Ovary (tissue), 9 donors: ENCODE data around the gene TRMT6. TPM values are rescaled to one million over a fixed set of nuclear protein-coding genes. Genes with fewer than 3 reads are reported as not detected.

Experiments
- DNase-seq, 5 donors: peaks; one replicate each; pipeline ENCODE4 v3.0.0-alpha.2; 2019 to 2020
- H3K27ac ChIP-seq, 2 donors: fragments of 200-600 bp; one replicate each; pipeline versions ENCODE4 v1.5.1 to v1.8.0; 2019 to 2022
- H3K27me3 ChIP-seq: fragments of 200-600 bp; one replicate; pipeline ENCODE4 v1.8.0; 2022
- H3K36me3 ChIP-seq: fragments of 200-600 bp; sonication (generic); one replicate; pipeline ENCODE4 v1.5.1; 2019
- H3K4me1 ChIP-seq: one replicate; pipeline ENCODE4 v1.8.1; 2013; ENCODE audit warnings: mild to moderate bottlenecking, moderate library complexity; ENCODE audit not compliant: insufficient read depth
- H3K4me3 ChIP-seq: fragments of 200-600 bp; sonication (generic); one replicate; pipeline ENCODE4 v1.5.1; 2017
- H3K9me3 ChIP-seq, 2 donors: fragments of 200-600 bp in 1 of 2; sonication (generic) in 1 of 2; one replicate each; pipeline versions ENCODE4 v1.5.1 to v1.8.1; 2013 to 2019; ENCODE audit warnings: mild to moderate bottlenecking in 1 of 2, moderate library complexity in 1 of 2
- EP300 ChIP-seq: sonication (generic); formaldehyde crosslinking; IDR thresholded peaks from one replicate; pipeline ENCODE4 v1.6.1; 2017; ENCODE audit warnings: antibody characterized with exemption
- POLR2A ChIP-seq: fragments of 450-650 bp; IDR thresholded peaks from one replicate; pipeline ENCODE4 v1.6.1; 2017; ENCODE audit warnings: antibody characterized with exemption, mild to moderate bottlenecking, moderate library complexity
- WGBS, 3 donors: extraction: QIAGEN DNeasy Blood & Tissue Kit in 1 of 3; methylation state at CpG; one replicate each; pipeline versions ENCODE4 v1.1.5 to v1.1.7; 2013 to 2017; 5-methylcytosine and 5-hydroxymethylcytosine counted together
- intact Hi-C, 4 donors: fragments of 100-400 bp; cut with DNase I; formaldehyde crosslinking; loops; one replicate each; pipeline versions ENCODE4 v1.11.0 to v1.15.1; 2022 to 2023
- polyA plus RNA-seq, 2 donors: library from polyadenylated mRNA; stranded (reverse); fragments of 200-250 nt in 1 of 2; fragments of 350-450 nt in 1 of 2; fragmentation: Illumina TruSeq in 1 of 2; extraction: RNeasy Lipid Tissue Mini Kit (QIAGEN cat#74804) in 1 of 2; gene quantifications; one replicate each; pipeline ENCODE4 v1.2.3, GENCODE V29; 2013 to 2014
- total RNA-seq, 7 donors: library from RNA; depleted of rRNA in 2 of 7; stranded (reverse); fragments of >200 nt in 2 of 7; fragmentation: NEBNext Ultra II Directional in 3 of 7; extraction: Animal tissue kit (Norgen Biotek cat#: 25700) in 3 of 7; gene quantifications; one replicate each; pipeline versions ENCODE4 v1.1.0 to v1.2.4, GENCODE V29; 2016 to 2023
- TF ChIP-seq, protein P1 (sequence below), 3 donors: fragments of 450-650 bp in 2 of 3; fragments of 200-600 bp in 1 of 3; IDR thresholded peaks; one replicate each; pipeline versions ENCODE4 v1.5.1 to v1.8.0; 2016 to 2022; ENCODE audit warnings: antibody characterized with exemption in 3 of 3, mild to moderate bottlenecking in 1 of 3
- donor health status: DM: no; HTN: no; CAD: no; lungs with moderate emphysema.
- donor health status: DM: no; HTN: no; CAD: no.
- donor health status: Bipolar disorder and iron deficiency.
- donor health status: DM: yes; HTN: yes; CAD: no.
- donor health status: DM: no; HTN: no; CAD: no.
- donor health status: DM: yes; HTN: yes; CAD: no.

The TRMT6 gene
- total and polyA plus RNA-seq, 9 donors = 5.8 to 19.3 (median 11.5) TPM

DNA sequence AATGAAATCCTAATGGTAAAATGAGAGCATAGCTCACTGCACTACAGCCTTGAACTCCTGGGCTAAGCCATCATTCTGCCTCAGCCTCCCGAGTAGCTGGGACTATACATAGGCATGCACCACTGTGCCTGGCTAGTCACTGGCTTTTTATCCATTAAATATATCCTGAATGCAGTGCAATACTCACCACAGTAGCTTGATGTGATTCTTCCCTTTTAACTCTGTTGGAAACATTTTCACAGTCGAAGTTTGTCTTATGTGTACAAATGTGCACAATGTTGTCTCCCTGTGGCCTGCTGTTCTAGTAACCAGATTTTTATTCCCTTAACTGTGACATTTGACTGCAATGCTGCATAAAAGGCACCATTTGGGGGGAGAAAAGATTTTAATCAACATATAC lies 56.7 kb downstream of the TRMT6 start:
- no peak for TF ChIP-seq POLR2A
- TF ChIP-seq, protein P1, sequence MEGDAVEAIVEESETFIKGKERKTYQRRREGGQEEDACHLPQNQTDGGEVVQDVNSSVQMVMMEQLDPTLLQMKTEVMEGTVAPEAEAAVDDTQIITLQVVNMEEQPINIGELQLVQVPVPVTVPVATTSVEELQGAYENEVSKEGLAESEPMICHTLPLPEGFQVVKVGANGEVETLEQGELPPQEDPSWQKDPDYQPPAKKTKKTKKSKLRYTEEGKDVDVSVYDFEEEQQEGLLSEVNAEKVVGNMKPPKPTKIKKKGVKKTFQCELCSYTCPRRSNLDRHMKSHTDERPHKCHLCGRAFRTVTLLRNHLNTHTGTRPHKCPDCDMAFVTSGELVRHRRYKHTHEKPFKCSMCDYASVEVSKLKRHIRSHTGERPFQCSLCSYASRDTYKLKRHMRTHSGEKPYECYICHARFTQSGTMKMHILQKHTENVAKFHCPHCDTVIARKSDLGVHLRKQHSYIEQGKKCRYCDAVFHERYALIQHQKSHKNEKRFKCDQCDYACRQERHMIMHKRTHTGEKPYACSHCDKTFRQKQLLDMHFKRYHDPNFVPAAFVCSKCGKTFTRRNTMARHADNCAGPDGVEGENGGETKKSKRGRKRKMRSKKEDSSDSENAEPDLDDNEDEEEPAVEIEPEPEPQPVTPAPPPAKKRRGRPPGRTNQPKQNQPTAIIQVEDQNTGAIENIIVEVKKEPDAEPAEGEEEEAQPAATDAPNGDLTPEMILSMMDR (IDR thresholded peaks at IDR 0.05) = no peak
- no peak for TF ChIP-seq EP300
- WGBS, 3 donors = 74 to 79% (median 79%) methylated on average over 2 of the region's 2 CpGs
- no peaks in the 10 kb centered on the region for H3K36me3 ChIP-seq
- no peaks in the 10 kb centered on the region for H3K9me3 ChIP-seq
- intact Hi-C loops = no loop called here
- no peaks in the 10 kb centered on the region for H3K27me3 ChIP-seq
- H3K4me1 ChIP-seq = no peaks in the 10 kb centered on the region
- no peak overlapping the region for H3K4me3 ChIP-seq
- DNase-seq = no peak
- no peak overlapping the region for H3K27ac ChIP-seq

DNA sequence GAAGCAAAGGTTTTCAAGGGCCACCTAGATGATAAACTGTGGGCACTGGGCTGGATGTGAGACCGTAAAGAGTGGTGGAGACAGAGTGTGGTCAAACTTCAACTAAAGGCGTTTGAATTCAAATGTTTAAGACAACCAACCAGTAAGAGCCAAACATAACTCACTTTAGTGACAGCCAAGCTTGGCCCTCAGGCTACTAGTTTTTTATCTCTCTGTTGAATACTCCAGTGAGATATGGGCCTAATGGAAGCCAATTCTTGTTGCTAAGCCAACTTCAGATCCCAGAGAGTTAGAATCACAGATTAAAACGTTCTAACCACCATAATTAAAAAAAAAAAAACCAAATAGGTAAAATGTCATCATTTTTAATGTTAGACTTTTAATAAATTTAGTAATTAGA lies 57.3 kb downstream of the TRMT6 start:
- H3K36me3 ChIP-seq = no peaks in the 10 kb centered on the region
- WGBS, 3 donors = 50 to 62% (median 52%) methylated on average over 3 of the region's 3 CpGs
- no peak overlapping the region for H3K27ac ChIP-seq
- no peaks in the 10 kb centered on the region for H3K27me3 ChIP-seq
- DNase-seq = no peak
- H3K9me3 ChIP-seq = no peaks in the 10 kb centered on the region
- TF ChIP-seq POLR2A = no peak
- no peak for TF ChIP-seq EP300
- TF ChIP-seq, protein P1 (IDR thresholded peaks at IDR 0.05) = no peak
- intact Hi-C loops = no loop called here
- no peaks in the 10 kb centered on the region for H3K4me1 ChIP-seq
- H3K4me3 ChIP-seq = no peak overlapping the region

DNA sequence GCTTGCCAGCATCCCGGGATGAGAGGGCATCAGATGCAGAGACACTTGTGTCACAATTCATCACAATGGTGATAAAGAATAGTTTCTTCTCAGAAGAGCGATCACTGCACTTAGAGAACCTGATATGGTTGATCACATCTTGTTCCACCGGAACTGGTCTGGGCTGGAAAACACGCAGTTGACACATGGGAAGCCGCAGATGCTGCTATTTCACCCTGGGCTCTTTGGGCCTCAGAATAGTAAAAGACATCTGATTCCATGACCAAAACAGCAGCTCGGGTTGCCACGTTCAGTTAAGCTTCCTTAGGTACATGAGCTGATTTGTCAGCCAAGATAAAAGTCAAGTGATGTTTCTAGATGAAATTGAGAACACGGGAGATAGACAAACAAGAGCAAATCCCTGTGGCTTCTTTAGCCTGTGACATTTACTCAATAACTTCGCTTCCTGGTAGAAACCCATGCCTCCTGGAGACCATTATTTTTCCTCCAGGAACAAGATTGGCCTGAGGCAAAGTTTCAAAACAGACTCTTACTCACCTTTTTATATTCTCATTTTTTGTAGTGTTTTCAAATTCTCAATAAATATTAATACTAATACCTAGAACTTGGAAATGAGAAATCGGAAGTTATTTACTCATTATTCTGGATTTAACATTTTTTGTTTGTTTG lies 59.4 kb downstream of the TRMT6 start:
- intact Hi-C loops = no loop called here
- no peaks in the 10 kb centered on the region for H3K4me1 ChIP-seq
- H3K4me3 ChIP-seq = no peak overlapping the region
- no peaks in the 10 kb centered on the region for H3K9me3 ChIP-seq
- 78 to 82% (median 80%) methylated on average over 10 of the region's 10 CpGs for WGBS, 3 donors
- H3K36me3 ChIP-seq = no peaks in the 10 kb centered on the region
- TF ChIP-seq EP300 (no peak), POLR2A (no peak)
- TF ChIP-seq, protein P1 (IDR thresholded peaks at IDR 0.05) = no peak
- H3K27me3 ChIP-seq = no peaks in the 10 kb centered on the region
- no peak overlapping the region for H3K27ac ChIP-seq
- DNase-seq = no peak

DNA sequence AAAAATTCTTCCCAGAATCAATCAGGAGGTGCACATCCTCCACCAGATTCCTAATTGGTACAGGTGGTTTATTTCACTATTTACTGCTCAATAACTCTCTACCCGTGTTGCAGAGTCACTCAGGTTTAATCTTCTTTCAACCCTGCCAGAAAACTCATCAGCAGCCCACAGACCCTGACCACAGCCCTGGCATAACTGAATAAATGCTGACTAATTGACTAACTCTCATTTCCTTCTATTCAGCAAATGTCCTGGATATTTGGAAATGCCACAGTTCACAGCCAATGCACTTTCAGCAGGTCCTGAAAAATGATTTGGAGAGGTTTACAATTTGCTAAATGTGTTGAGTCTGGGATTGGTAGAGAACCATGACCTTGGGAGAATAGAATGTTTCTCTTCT lies 62.3 kb downstream of the TRMT6 start:
- Histone ChIP-seq H3K4me3 (no peak overlapping the region), H3K4me1 (no peaks in the 10 kb centered on the region), H3K9me3 (no peaks in the 10 kb centered on the region), H3K27ac (no peak overlapping the region), H3K27me3 (no peaks in the 10 kb centered on the region), H3K36me3 (no peaks in the 10 kb centered on the region)
- TF ChIP-seq EP300 = no peak
- no peak for TF ChIP-seq POLR2A
- TF ChIP-seq, protein P1 (IDR thresholded peaks at IDR 0.05) = no peak
- DNase-seq = no peak
- intact Hi-C loops = no loop called here
- WGBS, 3 donors = 0 to 19% (median 5%) methylated on average over 1 of the region's 1 CpG
